Activated CD4-positive, alpha-beta T cell treated with anti-CD3 and anti-CD28 coated beads, Interleukin-2, amount 50 U/mL, for 48 hours (primary cell): ENCODE results near the gene EVI2B.
"Not testable (repeated sequence)": the region's sequence is repeated elsewhere in the genome, so short reads cannot be mapped to it uniquely, and the experiment has no call there.

Source experiments
- DNase-seq, 2 experiments: peaks; one replicate each; pipeline ENCODE4 v3.0.0-alpha.2; 2020

The EVI2B gene

DNA sequence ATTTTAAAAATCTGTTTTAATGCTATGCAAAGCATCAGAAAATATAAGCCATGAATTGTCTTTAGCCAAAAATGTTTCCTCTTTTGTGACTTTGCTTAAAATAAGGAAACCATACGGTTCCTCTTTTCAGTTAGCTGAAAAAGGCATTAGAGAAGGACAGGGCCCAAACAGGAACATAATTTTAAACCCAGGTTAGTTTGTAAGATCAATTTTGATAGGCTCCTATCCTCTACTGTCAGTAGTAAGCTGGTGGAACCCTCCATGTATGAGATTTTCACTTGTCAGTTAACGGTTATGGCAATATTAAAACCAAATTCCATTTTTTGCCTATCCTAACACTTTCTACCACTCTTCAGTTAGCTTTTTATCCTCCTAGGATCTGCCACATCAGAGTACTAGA is 4.3 kb downstream of the EVI2B start:
- DNase-seq: no peak

DNA sequence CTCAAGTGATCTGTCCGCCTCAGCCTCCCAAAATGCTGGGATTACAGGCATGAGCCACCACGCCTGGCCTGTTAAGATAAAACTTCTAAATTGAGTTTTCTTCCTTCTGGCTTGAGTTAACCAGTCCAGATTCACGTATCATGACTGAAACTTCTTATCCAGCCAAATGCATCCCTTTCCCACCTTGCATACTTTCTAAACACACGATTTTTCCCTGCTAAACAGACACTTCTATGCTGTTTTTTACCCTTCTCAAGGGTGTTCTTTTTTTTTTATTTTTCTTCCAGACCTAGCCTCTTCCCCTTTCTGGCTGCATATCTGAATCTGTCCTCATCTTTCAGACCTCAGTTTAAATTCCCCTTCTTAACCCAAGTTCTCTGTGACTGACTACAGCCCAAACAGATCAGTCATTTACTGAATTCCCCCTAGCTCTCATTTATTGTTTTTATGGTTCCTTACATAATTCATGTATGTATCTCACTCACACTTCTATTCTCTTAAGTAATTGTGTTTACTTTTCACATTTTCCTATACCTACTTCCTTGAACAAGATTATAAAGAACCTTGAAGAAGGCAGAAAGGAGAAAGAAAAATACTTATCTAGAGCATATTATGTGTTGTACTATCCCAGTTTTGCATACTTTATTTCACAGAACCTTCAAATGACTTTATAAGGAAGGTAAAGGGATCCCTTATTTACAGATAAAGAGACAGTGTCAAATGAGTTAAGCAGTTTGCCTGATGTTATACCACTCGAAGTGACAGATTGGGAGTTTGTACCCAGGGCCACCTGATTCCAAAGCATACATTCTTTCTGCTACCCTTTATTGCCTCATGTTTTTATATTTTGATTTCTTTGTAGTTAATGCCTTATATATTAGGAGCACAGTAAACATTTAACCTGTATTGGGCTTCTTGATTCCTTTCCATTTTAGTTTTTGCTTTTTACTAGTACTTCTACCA is 5.2 kb downstream of the EVI2B start:
- no peak for DNase-seq

DNA sequence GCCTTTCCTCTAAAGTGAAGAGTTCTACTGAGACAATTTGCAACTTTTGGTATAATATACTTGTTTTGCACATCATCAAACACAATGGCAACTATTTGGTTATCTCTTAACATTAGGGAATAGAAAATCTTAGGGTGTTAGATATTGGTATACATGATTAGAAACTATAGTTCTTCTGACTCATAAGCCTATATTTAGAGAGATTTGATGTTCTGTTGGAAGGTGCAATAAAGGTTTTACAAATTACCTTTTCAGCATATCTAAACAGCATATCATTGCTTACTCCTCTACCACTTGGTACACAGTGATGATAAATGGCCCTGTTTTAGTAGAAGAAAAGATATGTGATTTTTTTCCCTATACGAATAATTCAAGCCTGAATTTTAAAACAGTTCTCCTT is 6.2 kb downstream of the EVI2B start:
- no peak for DNase-seq

DNA sequence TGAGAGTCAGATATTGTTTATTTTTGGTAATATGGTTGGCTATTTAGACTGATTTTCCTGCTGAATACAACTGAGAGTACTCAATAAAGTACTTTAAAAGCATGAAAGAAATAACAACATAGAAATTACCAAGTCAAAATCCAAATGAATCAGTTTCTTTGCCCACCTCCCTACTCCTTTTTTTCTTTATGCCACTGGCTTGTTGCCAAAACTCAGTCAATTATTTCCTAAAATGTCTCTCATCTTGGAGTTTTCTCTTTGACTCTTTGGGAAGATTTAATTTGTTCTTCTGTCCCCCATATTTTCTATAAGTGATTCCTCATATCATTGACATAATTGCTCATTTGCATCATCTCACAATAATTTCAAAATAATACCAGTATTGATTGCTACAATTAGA is 14.2 kb downstream of the EVI2B start:
- DNase-seq: no peak

DNA sequence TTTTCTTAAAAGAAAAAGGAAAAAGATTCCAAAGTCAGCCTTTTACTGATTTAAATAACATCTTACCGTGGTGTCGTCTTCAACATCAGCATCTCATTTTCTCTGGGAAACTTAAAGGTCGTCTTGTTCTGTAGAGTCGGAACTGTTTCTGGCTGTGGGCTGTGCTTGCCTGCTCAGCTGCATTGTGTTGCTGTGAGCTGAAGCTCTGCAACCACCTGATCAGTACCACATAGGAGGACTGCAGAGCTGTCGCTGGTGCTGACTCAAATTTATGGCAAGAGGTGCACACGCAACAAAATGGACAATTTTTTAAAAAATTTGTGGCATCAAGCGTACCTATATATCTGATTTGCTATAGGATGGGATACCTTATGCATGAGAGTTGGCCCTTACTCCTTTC is 16.8 kb downstream of the EVI2B start, which contains the start of gene OMG:
OMG (minus strand) TSS at position 150 of the 400 bp plus-strand sequence. CDS start 908 bp downstream, outside the sequence.
- no peak for DNase-seq

DNA sequence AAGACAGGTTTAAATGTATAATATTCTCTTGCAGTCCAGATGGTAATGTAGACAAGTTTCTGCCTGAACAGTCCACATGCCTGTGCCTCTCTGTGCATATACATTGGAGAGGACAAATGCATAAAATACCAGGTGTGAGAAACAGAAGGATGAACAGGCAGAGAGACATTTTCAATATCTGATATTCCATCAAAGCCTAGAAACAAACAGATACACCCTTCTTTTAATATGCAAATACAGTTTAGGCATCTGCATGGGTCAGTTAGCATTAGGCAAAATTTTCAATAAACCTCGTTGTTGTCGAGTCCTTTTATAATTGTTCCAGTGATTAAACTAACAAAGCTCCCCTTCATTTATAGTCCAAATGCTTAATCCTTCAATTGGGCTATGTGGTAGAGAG is 17.7 kb downstream of the EVI2B start:
- no peak for DNase-seq

DNA sequence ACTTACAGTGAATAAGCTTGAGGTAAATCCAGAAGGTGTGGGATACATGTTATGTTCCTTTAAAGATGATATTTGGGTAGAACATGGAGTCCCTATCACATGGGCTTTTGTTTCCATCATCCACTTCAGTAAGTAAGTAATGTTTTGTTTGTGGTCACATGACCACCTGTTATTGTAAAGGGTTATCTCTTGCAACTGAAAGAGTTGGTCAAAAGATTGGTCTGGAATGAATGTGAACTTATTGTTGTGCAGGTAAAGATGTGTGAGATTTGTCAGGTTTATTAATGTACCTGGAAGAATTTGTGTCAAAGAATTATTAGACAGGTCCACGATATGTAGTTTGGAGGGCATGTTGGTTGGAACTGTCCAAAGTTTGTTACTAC is 18.4 kb downstream of the EVI2B start:
- DNase-seq: no peak

DNA sequence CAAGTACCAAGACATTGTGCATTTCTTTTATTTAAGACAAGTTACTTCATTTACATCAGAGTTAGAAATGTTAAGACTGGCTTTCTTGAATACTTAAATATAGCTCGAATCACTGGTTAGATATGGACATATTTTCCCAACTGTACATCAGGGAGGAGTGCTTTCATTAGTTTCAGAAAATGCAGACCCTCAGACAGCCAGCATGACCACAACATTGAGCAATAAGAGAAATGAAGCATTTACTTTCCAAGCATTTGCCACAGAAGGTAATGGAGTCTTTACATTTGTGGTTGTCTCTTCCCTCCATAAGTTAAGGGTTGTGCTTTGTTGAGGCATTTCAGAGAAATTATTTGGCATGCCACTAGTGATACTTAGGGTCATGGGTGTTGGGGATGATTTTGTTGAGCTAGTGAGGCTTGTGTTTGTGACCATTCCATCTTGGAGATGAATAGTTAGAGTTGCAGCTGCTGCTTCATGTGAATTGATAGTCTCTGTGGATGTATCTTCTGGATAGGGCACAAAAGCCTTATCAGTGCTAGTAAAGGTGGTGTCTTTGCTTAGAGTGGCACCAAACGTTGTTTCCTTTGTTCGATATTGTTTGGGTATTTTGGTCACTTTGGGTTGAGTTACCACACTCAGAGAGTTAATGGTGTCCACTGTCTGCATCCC is 18.9 kb downstream of the EVI2B start:
- DNase-seq: no peak

DNA sequence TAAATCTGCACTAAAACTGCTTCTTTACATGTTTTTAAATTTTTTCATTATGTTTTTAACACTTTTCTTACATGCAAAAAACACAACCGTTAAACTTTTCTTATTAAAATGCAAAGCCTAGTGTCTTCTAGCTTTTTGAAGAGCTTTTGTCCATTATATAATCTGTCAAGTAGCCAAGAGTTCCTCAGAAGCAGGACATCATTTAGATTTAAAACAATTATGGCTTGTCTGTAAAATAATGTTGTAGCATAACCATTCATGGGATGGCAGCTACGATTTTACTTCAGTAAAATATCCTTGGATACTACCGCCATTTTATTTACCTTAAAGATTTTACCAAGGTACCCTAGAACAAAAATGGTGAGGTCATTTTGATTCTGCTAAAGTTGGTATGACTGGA is 19.6 kb downstream of the EVI2B start:
- DNase-seq: no peak

DNA sequence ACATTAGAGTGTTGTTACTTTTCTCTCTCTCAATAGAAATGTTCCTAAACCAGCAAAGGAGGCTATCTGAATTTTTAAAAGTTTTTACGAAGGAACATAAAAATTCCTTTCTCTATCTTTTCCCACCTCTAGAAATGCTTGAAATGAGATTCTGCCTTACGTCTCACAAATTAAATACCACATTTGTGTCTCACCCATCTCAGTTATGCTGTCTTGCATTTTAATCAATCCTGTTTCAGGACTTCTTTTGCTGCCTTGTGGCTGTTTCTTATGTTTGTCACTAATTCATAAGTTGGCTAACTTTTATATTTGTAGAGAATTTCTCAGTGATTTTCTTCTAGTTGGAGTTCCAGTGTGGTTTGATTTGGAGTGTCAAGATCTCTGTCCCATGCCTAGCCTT is 20.3 kb downstream of the EVI2B start:
- no peak for DNase-seq

DNA sequence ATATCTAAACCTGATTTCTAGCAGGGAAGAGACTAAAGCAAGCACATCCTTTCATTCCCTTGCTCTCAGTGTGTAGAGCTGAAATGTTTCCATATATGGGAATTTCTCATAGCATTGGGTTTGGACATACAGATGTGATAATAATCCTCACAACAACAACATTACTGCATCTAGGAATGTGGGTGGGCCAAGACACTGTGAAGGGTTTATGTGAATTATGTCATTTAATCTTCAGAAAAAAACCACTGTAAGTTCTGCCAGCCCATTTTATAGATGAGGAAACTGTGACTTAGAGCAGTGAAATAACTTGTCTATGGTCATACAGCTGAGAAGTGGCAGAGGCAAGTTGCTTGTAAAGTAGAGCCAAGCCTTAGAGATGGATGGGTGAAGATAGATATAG is 22.0 kb downstream of the EVI2B start:
- no peak for DNase-seq

DNA sequence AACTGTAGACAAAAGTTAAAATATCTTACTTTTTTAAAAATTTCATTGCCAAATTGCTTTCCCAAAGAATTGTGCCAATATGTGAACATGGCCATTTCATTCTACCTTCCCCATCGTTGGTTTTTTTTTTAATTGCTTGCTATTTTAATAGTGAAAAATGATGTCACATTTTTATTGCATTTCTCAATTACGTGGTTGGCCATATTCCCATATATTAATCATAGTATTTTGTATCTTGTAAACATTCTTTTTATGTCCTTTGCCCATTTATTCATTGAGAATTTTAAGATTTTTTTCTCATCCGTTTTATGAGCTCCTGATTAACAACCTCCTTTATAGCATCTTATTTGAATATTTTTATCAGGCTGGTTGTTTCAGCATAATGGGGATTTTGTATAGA is 24.1 kb downstream of the EVI2B start:
- DNase-seq: no peak

DNA sequence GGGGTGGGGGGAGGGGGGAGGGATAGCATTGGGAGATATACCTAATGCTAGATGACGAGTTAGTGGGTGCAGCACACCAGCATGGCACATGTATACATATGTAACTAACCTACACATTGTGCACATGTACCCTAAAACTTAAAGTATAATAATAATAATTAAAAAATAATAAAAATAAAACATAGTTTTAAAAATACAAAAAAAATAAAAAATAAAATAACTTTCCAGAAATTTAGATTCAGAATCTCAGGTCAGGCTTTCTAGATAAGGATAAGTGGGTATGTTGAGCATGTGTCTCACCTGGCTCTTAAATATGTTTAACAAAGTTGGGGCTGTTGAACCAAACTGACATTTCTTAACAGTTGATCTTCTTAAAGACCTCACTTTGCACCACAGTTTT is 25.9 kb downstream of the EVI2B start:
- not testable (repeated sequence) for DNase-seq

DNA sequence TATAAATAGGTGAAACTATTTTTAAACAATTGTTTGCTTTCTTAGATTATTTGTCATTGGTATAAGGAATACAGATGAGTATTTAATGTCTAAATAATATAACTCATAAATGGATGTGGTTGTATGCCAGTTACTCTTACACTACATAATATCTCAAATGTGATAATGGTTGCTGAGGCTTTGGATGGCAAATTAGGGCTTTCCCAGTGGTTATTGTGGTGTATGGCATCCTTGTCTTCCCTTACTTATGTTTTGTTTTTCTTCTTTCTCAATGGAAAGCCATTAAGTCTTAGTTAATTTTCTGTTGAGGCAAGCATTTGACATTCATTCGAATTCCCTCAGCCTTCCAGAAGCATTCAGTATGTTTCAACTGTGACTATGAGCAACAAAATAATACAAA is 27.3 kb downstream of the EVI2B start:
- no peak for DNase-seq

DNA sequence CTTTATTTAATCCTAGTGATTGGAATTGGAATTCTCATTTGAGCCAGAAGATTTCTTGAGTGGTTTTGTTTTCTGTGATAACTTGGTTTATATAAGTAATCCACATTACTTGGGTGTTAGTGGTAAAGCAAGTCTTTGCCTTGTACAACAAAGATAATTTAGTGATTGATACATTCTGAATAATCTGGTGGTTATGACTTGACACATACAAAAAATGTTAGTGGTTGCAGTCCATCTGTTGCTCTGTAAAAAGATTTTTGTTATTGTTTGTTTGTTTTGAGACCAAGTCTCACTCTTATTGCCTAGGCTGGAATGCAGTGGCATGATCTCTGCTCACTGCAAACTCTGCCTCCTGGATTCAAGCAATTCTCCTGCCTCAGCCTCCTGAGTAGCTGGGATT is 30.0 kb downstream of the EVI2B start:
- DNase-seq: no peak

DNA sequence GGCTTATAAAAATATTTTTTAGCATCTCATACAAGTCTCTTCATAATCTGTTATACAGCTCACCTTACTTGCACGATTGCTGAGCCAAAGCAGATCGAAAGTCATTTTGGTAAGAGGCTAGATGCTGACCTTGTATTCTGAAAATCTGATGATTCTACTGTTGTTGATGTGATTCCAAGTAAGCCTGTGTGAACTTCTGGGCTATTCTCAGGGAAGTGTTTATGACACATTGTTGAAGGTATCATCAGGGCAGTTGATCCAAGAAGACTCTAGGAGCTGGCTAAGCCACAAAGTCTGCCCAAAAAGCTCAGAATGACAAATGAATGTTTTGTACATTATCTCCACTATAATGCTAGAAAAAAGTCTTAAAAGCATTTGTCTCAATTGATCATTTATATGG is 32.8 kb downstream of the EVI2B start:
- DNase-seq: no peak

DNA sequence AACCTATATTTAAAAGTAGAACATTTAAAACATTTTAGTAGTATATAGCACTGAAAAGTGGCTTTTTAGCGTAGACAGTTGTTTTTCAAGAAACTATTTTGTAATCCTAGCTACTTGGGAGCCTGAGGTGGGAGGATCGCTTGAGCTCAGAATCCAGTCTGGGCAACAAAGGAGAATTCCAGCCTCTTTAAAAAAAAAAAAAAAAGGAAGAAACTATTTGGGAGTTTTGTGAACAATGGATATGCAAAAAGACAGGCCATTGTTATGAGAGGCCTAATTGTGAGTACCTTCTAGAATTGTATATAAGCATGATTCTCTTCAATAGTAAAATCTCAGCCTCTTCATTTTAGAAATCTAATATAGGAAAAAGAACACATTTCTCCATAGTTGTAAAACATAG is 34.5 kb downstream of the EVI2B start:
- DNase-seq: no peak

DNA sequence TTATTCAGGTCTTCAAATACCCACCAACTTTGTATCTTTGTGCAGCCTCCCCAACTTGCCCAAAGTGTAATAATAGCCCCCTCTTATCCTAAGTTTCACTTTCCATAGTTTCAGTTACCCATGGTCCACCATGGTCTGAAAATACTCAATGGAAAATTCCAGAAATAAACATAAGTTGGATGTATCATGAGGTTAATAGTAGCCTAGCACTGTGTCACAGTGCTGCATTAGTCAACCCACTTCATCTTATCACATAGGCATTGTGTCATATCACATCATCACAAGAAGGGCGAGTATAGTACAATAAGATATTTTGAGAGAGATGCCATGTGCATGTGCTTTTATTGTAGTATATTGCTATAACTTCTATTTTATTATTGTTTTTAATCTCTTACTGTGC is 38.7 kb downstream of the EVI2B start:
- DNase-seq: no peak

DNA sequence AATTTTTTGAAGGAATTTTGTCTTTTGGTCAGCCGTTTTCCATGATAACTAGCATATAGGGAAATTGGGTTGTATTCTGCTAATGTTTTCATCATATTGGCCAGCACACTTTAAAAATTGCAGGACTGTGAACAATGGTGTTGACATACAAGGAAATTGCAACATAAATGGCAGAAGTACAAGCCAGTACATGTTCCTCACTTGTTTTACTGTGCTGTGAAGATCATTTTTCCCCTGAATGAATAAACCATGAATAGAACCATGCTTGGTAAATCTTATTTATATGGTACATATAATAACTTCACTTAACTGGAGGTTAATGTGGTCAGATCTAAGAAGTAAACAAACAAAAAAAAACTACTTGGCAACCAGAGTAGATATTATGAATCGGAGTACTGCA is 39.6 kb downstream of the EVI2B start:
- no peak for DNase-seq

DNA sequence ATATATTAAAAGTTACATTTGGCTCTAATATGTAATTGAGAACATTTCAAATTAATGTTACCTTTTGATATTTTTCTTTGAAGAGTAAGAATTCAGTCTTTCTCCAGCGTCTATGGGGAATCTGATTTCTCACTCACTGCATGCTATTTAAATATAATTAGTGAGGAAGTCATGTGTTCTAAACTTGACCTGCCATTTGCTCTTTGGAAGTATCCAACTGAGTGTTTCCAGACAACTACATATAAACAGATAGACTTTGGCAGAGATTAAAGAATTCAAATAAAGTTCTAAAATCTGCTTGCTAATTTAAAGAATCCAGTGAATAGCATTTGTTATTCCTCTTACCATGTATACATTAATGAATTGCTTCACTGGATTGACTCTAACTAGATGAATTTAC is 40.3 kb downstream of the EVI2B start:
- DNase-seq: no peak

DNA sequence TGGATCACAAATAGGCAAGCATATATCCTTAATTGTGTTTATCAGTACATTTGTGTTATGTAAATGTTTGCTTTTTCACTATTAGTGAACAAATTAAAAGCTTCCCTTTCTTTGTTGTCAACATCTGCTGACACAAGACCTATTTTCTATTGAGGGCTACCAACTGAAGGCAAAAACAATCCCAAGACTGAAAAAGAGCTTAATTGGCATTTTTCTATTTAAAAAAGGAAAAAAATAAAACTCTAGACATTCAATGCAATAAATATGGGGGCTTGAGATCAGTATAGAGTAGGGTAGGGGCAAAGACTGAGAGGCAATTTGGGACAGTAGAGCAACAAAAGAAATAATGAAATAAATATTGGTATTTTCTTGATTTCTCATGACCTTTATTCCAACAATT is 41.1 kb downstream of the EVI2B start:
- no peak for DNase-seq

DNA sequence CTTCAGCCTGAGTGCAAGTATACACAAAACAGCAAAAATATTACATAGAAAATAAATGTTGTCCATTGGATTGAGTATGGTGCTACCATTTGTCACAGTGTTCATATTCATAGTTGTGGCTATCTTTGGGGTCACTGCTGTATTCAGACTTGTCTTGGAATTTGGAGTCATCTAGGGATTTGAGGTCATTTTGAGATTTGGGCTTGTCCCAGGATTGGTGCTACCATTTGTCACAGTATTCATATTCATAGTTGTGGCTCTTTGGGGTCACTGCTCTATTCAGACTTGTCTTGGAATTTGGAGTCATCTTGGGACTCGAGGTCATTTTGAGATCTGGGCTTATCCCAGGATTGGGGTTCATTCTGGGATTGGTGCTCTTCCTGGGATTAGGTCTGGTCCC is 41.6 kb downstream of the EVI2B start:
- no peak for DNase-seq

DNA sequence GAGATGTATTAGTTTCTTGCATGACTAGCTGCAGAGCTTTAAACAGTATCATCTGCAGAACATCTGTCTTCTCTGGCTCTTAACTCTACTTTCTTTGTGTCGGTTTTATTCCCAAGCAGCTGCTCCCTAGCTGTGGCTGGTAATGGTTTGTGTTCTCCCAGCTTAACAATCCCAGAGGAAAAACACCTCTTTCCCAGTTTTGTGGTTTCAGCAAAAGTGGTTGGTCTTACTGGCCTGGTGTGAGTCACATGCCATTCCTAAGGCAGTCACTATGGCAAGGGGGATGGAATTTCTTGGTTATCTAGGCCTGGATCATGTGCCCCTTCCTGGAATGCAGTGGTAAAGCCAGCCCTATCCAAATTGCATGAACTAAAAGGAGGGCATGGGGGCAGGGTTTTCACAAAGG is 44.3 kb downstream of the EVI2B start:
- no peak for DNase-seq

DNA sequence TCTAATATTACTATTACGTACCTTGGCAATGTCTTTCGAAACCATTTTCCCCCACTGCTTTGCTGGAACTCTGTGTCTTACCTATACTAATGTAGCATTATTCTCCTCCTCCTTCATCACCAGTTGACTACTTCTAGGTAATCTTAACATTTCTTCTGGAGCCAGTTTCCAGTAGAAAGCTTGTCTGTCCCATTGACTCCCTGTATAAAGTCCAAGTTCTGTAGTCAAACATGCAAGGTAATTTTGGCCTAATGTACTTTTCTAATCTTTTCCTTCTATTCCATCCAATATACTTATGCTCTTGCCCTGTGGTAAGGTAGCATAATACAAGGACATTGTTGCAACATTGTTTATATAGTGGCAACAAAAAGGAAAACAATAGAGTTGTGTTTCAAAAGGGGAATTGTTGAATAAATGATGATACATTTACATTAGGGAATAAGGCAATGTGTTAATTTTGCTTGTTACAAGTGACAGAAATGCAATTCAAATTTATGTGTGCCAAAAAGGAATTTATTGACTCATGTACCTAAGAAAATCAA is 44.7 kb downstream of the EVI2B start:
- DNase-seq: no peak
